Testis (tissue), 3 donors: ENCODE results near the gene ZNF440. TPM values are rescaled to one million over a fixed set of nuclear protein-coding genes. Genes with fewer than 3 reads are reported as not detected.
"Not testable (repeated sequence)": the region's sequence is repeated elsewhere in the genome, so short reads cannot be mapped to it uniquely, and the experiment has no call there.

Experiments
- DNase-seq: peaks from one replicate; pipeline ENCODE4 v3.0.0-alpha.2; 2019
- H3K27ac ChIP-seq, 2 donors: fragments of 200-600 bp; sonication (generic); one replicate each; pipeline ENCODE4 v1.5.1; 2019
- H3K27me3 ChIP-seq: fragments of 200-600 bp; sonication (generic); one replicate; pipeline ENCODE4 v1.5.1; 2019
- H3K36me3 ChIP-seq: fragments of 200-600 bp; sonication (generic); one replicate; pipeline ENCODE4 v1.5.1; 2017; ENCODE audit warnings: low read depth; ENCODE audit errors: missing control alignments
- H3K4me1 ChIP-seq: fragments of 200-600 bp; sonication (generic); one replicate; pipeline ENCODE4 v1.5.1; 2019
- H3K4me3 ChIP-seq, 2 donors: fragments of 200-600 bp; sonication (generic); one replicate each; pipeline ENCODE4 v1.5.1; 2017 to 2019
- H3K9me3 ChIP-seq: fragments of 200-600 bp; sonication (generic); one replicate; pipeline ENCODE4 v1.5.1; 2017
- POLR2A ChIP-seq: fragments of 450-650 bp; IDR thresholded peaks from one replicate; pipeline ENCODE4 v1.6.1; 2017; ENCODE audit warnings: antibody characterized with exemption, mild to moderate bottlenecking, moderate library complexity
- WGBS, 2 donors: methylation state at CpG; one replicate each; pipeline ENCODE4 v1.1.5; 2018; 5-methylcytosine and 5-hydroxymethylcytosine counted together
- intact Hi-C: fragments of 100-400 bp; cut with DNase I; formaldehyde crosslinking; loops from one replicate; pipeline ENCODE4 v1.15.1; 2023; ENCODE audit warnings: low total_unique reads
- polyA plus RNA-seq: library from polyadenylated mRNA; stranded (reverse); fragments of 350-450 nt; fragmentation: Illumina TruSeq; extraction: RNeasy Lipid Tissue Mini Kit (QIAGEN cat#74804); gene quantifications from one replicate; pipeline ENCODE4 v1.2.3, GENCODE V29; 2014; ENCODE audit warnings: low read depth, low replicate concordance; ENCODE audit not compliant: insufficient read depth
- total RNA-seq, 2 donors: library from RNA; depleted of rRNA; stranded (reverse); fragments of >200 nt; gene quantifications; one replicate each; pipeline ENCODE4 v1.2.3, GENCODE V29; 2016
- TF ChIP-seq, protein P1 (sequence below), 3 experiments: fragments of 450-650 bp in 2 of 3; fragments of 200-600 bp in 1 of 3; sonication (generic) in 1 of 3; IDR thresholded peaks; one replicate each; pipeline ENCODE4 v1.5.1; 2016 to 2019; ENCODE audit warnings: antibody characterized with exemption in 3 of 3, mild to moderate bottlenecking in 2 of 3, moderate library complexity in 1 of 3

The ZNF440 gene
- total and polyA plus RNA-seq, 3 donors from 2014 or later: 11.3 to 16.7 (median 14.1) TPM

GRCh38 chr19:11848594-11849469 is 34.8 kb downstream of the ZNF440 start, which contains the start of gene ZNF439:
TSS of gene ZNF439 (plus strand) at chr19:11848726. CDS start at chr19:11848868, 142 bp downstream.
- intact Hi-C loops: no loop called here
- Histone ChIP-seq H3K4me3 (peak within 1 kb of the TSS; percentile 63 to 73), H3K27ac (peak within 1 kb of the TSS; percentile 71 to 83), H3K4me1 (peaks cover 16% of the 10 kb centered on the region), H3K36me3 (no peaks in the 10 kb centered on the region), H3K27me3 (no peaks in the 10 kb centered on the region), H3K9me3 (no peaks in the 10 kb centered on the region)
- TF ChIP-seq, protein P1, sequence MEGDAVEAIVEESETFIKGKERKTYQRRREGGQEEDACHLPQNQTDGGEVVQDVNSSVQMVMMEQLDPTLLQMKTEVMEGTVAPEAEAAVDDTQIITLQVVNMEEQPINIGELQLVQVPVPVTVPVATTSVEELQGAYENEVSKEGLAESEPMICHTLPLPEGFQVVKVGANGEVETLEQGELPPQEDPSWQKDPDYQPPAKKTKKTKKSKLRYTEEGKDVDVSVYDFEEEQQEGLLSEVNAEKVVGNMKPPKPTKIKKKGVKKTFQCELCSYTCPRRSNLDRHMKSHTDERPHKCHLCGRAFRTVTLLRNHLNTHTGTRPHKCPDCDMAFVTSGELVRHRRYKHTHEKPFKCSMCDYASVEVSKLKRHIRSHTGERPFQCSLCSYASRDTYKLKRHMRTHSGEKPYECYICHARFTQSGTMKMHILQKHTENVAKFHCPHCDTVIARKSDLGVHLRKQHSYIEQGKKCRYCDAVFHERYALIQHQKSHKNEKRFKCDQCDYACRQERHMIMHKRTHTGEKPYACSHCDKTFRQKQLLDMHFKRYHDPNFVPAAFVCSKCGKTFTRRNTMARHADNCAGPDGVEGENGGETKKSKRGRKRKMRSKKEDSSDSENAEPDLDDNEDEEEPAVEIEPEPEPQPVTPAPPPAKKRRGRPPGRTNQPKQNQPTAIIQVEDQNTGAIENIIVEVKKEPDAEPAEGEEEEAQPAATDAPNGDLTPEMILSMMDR (IDR thresholded peaks at IDR 0.05): no peak
- TF ChIP-seq POLR2A: no peak
- 0% methylated on average over 24 to 57 of the region's 59 CpGs for WGBS, 2 donors
- DNase-seq: peak; percentile 98

- intact Hi-C loops, DNase-seq: not testable (repeated sequence)
- WGBS, 2 donors: 87 to 89% methylated on average over 4 of the region's 4 CpGs
These were observed 36.2 kb downstream of the ZNF440 start for GRCh38 chr19:11850289-11850688.

DNA sequence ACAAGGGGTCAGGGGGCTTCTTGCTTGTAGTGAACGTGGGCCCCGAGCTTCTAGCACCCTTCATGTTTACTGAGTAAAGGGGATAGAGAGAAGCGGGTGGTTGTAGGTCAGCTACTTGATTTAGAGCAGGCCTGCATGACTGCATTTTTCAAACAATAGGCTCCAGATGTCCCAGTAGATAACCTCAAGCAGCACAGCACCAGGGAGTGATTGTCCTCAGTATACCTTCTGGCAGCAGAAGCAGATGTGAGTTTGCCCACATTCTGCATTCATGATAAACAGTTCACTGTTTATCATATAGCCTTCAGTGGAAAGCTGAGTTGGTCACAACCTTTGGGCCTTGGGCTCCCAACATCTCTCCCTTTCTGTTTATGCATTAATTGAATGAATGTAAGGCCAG is 39.3 kb downstream of the ZNF440 start:
- intact Hi-C loops: no loop called here
- Histone ChIP-seq H3K27ac (no peak overlapping the region), H3K4me3 (no peak overlapping the region), H3K9me3 (no peaks in the 10 kb centered on the region), H3K36me3 (no peaks in the 10 kb centered on the region), H3K27me3 (no peaks in the 10 kb centered on the region), H3K4me1 (peaks cover 12% of the 10 kb centered on the region)
- TF ChIP-seq, protein P1 (IDR thresholded peaks at IDR 0.05): no peak
- TF ChIP-seq POLR2A: no peak
- no peak for DNase-seq
- WGBS, 2 donors: 90 to 99% methylated on average over 3 of the region's 3 CpGs

More at GRCh38 chr19:11850289-11850688, 36.2 kb downstream of the ZNF440 start:
- H3K27me3 ChIP-seq, H3K27ac ChIP-seq, H3K36me3 ChIP-seq, H3K4me3 ChIP-seq, H3K9me3 ChIP-seq: not testable (repeated sequence)
- H3K4me1 ChIP-seq: peaks cover 12% of the 10 kb centered on the region

DNA sequence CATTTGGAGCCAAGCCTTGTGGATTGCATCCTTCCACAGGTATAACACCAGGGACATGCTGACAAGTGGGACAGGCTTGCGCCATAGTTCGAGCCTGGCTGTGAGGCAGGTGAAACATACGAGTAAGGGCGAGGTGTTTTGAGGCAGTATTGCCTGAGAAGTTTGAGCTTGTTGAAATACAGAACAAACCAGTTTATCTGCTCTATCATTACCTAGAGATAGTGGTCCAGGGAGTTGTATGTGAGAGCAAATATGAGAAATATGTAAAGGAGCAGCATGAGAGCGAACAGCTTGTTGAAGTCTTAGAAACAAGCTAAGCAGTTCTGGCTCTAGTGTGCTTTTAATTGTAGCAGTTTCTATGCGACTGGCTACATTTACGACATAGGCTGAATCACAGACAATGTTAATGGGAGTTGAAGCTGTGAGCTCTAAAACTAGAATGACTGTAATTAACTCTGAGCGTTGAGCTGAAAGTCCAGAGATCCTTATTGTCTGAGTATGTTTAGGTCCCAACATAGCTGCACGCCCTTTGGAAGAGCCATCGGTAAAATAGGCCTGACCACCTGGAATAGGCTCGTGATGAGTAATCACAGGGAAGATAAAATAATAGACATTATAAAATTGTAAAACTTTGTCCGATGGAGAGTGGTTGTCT is 42.6 kb downstream of the ZNF440 start:
- intact Hi-C loops: no loop called here
- H3K27ac ChIP-seq: no peak overlapping the region
- WGBS, 2 donors: 79 to 87% methylated on average over 12 of the region's 12 CpGs
- H3K27me3 ChIP-seq: no peaks in the 10 kb centered on the region
- TF ChIP-seq, protein P1 (IDR thresholded peaks at IDR 0.05): no peak
- TF ChIP-seq POLR2A: no peak
- no peak for DNase-seq
- H3K36me3 ChIP-seq: no peaks in the 10 kb centered on the region
- no peaks in the 10 kb centered on the region for H3K9me3 ChIP-seq
- no peak overlapping the region for H3K4me3 ChIP-seq
- H3K4me1 ChIP-seq: no peaks in the 10 kb centered on the region

DNA sequence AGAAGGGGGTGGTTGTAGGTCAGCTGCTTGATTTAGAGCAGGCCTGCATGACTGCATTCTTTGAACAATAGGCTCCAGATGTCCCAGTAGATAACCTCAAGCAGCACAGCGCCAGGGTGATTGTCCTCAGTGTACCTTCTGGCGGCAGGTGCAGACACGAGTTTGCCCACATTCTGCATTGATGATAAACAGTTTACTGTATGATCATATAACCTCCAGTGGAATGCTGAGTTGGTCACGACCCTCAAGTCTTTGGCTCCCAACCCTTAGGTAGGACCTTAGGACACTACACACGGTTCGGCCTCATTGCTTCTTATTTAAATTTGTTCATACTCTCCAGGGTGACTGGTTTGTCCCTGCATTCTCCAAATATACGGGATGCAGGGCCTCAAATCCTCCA is 46.6 kb downstream of the ZNF440 start:
- TF ChIP-seq, protein P1 (IDR thresholded peaks at IDR 0.05): no peak
- no peak for TF ChIP-seq POLR2A
- no peak overlapping the region for H3K27ac ChIP-seq
- intact Hi-C loops: no loop called here
- DNase-seq: no peak
- H3K9me3 ChIP-seq: no peaks in the 10 kb centered on the region
- H3K4me1 ChIP-seq: no peaks in the 10 kb centered on the region
- WGBS, 2 donors: 97% methylated on average over 7 of the region's 7 CpGs
- H3K36me3 ChIP-seq: no peaks in the 10 kb centered on the region
- H3K4me3 ChIP-seq: no peak overlapping the region
- H3K27me3 ChIP-seq: no peaks in the 10 kb centered on the region
